NCI-H2081 (cell line): ENCODE results near the gene CASK.
"Not testable (repeated sequence)": the region's sequence is repeated elsewhere in the genome, so short reads cannot be mapped to it uniquely, and the experiment has no call there.

Source experiments
- DNase-seq, 2 experiments: peaks; one replicate each; lab custom pipeline; 2025; lab: John Stamatoyannopoulos, UW

CASK gene

GRCh38 chrX:41730081-41730480 is 193.3 kb downstream of the CASK start:
- no peak for DNase-seq

- DNase-seq: no peak
These were observed 195.2 kb downstream of the CASK start for GRCh38 chrX:41728125-41728524.

- DNase-seq: no peak
These were observed 199.5 kb downstream of the CASK start, which contains the start of gene GPR82 for GRCh38 chrX:41723826-41724225. GPR82 (plus strand) TSS chrX:41724181; CDS start chrX:41727027, 2,846 bp downstream.

GRCh38 chrX:41722816-41723618 is 200.3 kb downstream of the CASK start:
- no peak for DNase-seq

GRCh38 chrX:41722214-41722613 is 201.1 kb downstream of the CASK start:
- no peak for DNase-seq

DNA sequence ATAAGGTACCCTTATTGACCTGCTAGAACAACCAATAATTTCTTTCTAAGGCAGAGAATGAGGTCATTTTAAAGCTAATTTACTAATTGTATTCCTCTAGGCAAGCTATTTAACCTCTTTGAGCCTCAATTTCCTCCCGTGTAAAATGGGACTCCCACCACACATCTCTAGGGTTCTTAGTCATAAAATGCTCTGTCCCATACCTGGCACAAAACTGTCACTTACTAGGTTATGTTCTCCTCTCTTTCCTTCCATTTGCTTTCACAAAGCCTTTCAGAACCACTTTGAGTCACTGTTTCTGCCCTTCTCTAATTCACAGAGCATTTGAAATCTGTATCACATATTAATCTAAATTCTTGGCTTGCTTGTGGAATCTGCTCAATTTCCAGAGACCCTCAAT is 201.8 kb downstream of the CASK start:
- no peak for DNase-seq

GRCh38 chrX:41720125-41720779 is 203.1 kb downstream of the CASK start:
- DNase-seq: no peak

DNA sequence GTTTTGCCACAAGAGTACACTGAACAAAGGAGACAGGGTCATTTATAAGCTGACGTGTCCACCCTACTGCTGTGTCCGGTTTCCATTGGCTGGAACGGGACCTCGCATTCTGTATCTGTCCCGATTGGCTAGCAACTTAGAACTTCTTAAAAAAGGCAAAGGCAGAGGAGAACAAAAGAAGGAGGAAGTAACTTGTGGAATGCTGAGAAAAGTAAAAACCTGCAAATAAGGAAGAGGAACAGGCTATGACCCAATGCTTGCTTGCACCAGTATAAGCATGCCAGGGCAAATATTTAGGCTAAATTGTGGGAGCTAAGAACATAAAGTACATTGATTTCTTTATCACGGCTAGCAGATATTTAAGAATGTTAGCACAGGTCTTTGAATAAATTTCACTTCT is 203.7 kb downstream of the CASK start:
- not testable (repeated sequence) for DNase-seq

- no peak for DNase-seq
These were observed 204.7 kb downstream of the CASK start for GRCh38 chrX:41718481-41719235.

DNA sequence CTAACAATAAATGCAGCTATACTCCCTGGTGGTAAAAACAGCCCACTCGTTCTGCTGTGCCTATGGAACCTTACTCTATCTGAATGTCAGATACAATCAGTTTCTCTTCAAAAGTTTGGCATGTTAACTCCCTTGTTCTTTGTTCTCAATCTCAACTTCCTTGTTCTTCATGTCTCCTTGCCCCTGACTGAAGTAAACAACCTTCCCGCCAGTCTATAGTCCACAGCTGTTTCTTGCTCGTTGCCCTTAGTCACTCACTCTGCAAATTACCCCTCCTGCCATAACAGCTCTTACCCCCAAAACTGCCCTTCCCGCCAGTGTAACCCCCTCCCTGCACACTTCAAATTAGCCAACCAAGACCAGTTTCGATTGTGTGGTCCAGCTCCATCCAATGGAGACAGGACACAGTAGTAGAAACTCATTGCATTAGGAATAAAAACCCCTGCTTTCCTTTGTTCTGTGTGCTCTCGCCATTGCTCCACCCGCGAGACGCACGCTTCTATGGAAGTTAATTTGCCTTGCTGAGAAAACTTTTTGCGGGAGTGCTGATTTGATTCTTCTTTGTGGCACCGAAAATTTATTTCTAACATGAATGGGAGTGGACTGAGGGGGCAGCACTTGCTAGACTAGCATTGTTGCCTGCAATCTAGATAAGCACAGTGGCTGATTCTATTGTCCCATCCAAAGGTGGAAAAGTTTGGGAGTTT is 206.4 kb downstream of the CASK start:
- DNase-seq: no peak

DNA sequence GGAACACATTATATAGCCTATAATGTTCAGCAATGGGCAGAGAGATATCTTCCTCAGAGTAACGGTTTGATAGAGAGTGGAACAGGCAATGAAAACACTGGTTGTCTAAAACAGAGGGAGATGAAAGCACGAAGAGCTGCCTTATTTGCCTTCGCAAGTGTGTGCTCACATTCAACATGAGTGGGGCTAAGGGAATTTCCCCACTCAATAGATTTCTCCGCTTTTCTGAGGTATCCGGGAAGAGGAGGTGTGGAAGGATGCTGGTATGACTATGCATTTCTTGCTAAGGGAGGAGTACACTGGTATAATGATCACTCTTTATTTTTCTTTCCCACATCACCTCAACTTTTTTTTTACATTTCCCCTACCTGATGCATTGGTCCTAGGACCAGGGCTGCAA is 207.1 kb downstream of the CASK start:
- DNase-seq: no peak

DNA sequence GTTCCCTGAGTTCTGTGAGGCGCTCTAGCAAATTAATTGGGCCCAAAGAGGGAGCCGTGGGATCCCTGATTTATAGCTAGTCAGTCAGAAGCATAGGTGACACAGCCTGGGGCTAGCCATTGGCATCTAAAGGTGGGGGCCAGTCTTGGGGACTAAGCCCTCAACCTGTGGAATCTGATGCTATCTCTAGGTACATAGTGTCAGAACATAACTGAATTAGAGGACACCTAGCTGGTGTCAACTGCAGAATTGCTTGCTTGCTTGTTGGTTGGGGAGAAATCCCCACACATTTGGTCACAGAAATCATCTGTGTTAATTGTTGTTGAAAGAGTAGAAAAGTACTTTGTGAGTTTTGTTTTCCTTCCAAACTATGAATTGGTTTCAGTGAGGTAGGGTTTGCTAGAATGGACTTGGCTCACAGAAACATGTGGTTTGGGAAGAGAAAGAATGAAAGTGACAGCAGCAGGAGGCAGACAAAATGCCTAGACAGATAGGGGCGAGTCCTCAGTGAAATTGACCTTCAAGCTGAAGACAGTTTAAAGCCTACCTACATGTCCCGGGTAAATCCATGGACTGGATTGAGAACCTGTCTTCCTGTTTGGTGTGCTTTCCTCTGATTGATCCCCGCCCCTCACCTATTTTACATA is 212.2 kb downstream of the CASK start:
- DNase-seq: no peak

DNA sequence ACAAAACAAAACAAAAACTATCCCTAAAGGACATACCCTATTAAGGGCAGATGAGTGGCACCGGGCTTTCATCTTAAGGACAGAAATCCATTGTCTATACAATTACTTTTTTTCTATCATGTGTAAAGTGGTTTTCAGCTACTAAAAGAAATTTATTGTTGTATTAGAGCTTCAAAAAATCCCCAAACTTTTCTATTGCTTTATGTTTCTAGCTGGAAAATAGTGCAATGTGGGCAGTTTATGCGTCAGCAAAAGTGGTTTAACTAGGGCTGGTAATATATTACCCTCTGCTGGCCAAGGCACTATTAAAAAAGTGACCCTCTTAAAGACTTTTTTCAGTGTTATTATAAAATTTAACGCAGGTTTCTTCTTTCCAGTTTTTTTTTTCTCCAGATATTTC is 214.9 kb downstream of the CASK start:
- no peak for DNase-seq

DNA sequence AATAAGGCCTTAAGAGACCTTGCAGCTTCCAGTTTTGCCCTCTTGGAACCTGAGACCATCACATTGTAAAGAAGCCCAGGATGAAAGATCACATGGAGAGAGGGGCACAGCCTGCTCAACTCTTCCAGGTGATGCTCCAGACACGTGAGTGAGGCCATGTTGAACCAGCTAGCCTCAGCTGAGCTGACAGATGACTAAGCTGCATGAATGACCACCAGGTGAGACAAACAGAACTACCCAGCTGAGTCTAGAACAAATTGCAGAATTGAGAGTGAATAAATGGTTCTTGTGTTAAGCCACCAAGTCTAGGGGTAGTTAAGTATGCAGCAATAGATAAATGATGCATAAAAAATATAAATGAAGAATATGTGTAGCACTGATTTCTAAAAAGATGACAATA is 216.1 kb downstream of the CASK start:
- DNase-seq: no peak

- no peak for DNase-seq
These were observed 217.5 kb downstream of the CASK start for GRCh38 chrX:41705680-41706374.

DNA sequence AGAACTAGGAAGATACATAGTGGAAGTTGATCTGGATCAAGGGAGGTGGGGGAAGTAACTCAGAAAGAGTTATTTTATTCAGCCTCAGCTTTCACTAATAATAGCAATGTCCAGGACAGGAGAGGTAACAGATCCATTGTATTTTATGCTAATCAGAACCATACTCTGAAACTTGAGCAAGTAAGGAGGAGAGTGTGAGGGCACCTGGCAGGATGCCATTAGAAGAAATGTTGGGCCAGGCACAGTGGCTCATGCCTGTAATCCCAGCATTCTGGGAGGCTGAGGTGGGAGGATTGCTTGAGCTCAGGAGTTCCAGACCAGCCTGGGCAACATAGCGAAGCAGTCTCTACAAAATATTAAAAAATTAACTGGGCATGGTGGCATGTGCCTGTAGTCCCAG is 218.3 kb downstream of the CASK start:
- DNase-seq: no peak

DNA sequence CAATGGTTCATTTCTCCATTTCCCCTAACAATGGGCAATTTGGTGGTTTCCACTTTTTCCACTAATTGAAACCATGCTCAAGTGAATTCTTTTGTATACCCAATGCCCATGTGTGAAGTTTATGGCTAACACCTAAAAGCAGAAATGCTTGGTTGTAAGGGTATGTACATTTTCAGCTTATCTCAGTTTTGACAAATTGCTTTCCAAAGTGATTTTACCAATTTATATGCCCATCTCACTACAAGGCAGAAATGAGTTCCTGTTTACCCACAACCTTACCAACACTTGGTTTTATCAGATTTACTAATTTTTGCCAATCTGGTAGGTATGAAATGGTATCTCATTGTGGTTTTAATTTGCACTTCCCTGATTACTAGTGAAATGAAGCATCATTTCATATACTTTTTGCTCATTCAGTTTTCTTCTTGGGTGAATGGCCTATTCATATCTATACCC is 219.8 kb downstream of the CASK start:
- DNase-seq: no peak

- DNase-seq: no peak
These were observed 227.9 kb downstream of the CASK start for GRCh38 chrX:41695426-41695825.

DNA sequence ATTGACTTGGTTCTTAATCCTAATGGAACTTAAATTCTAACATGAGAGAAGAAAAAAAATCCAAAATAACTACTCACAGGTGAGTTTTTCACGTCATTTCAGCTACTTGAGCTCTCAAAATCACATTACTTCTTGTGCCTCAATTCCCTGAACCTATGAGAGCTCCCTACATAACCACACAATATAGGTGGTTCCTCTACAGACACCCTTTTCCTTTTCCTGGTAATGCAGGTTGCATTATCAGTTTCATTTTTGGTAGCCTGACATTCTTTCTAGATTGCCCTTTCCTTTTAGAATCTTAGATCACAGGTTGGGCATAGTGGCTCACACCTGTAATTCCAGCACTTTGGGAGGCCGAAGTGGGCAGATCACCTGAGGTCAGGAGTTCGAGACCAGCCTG is 230.3 kb downstream of the CASK start:
- DNase-seq: no peak

- DNase-seq: no peak
These were observed 231.1 kb downstream of the CASK start for GRCh38 chrX:41692162-41692749.

- no peak for DNase-seq
These were observed 233.6 kb downstream of the CASK start for GRCh38 chrX:41689711-41690110.
